ENCODE data around the gene CDH13. TPM values are rescaled to one million over a fixed set of nuclear protein-coding genes. Genes with fewer than 3 reads are reported as not detected.

Gene CDH13
- polyA plus RNA-seq, 3 donors: 8.6 to 12.8 (median 12.4) TPM

GRCh38 chr16:83602761-83603722 is 976.3 kb downstream of the CDH13 start:
- DNase-seq (ENCODE audit: extremely low read depth in 1 of 11, low read depth in 9 of 11, low spot score in 4 of 11): no peak

DNA sequence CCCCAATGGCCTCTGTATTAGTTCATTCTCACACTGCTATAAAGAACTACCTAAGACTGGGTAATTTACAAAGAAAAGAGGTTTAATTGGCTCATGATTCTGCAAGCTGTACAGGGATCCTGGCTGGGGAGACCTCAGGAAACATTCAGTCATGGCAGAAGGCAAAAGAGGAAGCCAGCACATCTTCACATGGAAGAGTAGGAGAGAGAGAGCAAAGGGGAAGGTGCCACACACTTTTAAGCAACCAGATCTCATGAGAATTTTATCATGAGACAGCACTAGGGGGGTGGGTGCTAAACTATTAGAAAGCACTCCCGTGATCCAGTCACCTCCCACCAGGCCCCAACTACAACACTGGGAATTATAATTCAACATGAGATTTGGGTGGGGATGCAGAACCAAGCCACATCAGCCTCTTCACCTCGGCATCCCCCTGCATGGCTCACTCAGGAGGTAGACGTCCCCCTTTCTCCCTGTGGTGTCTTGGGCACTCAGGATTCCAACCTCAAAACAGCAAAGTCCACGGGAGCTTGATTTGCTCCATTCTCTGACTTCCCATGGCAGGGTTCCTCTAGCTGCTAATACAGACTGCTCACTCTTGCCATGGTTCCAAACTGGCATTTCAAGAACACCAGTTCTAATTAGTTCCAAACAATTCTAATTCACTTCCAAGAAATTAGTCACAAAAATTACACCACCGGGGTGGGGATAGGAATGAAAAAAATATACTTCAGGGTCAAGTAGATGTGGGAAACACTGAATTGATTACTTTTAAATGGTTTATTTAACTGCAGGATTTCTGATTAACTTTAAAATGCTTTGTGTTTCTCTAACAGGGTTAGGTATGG is 977.2 kb downstream of the CDH13 start:
- DNase-seq (ENCODE audit: extremely low read depth in 1 of 11, low read depth in 9 of 11, low spot score in 4 of 11): no peak

- DNase-seq (ENCODE audit: extremely low read depth in 1 of 11, low read depth in 9 of 11, low spot score in 4 of 11): no peak
Observed at GRCh38 chr16:83606486-83607030, 979.8 kb downstream of the CDH13 start.

GRCh38 chr16:83609178-83609577 is 982.4 kb downstream of the CDH13 start:
- no peak for DNase-seq (ENCODE audit: extremely low read depth in 1 of 11, low read depth in 9 of 11, low spot score in 4 of 11)

GRCh38 chr16:83615141-83615952 is 988.6 kb downstream of the CDH13 start:
- no peak for DNase-seq (ENCODE audit: extremely low read depth in 1 of 11, low read depth in 9 of 11, low spot score in 4 of 11)

DNA sequence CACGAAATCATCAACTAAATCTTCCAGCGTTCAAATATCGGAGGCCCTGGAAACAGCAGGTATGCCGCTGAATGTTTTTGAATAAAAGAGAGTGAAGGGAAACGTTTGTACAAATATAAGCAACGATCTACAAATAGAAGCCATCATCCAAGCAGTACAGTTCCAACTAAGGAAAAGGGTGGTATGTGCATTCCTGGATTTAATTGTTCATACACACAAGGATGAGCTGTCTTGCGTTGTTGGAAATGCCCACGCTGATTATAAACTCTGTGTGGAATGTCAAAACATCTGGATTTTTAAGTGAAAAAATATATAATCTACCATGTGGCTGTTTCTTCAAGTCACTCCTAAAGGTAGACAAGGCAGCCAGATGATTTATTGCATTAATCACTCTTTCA is 989.2 kb downstream of the CDH13 start:
- no peak for DNase-seq (ENCODE audit: extremely low read depth in 1 of 11, low read depth in 9 of 11, low spot score in 4 of 11)

- peak in 1 of 11 donors; percentile 1 for DNase-seq (ENCODE audit: extremely low read depth in 1 of 11, low read depth in 9 of 11, low spot score in 4 of 11)
Observed at GRCh38 chr16:83619381-83620150, 992.8 kb downstream of the CDH13 start.

DNA sequence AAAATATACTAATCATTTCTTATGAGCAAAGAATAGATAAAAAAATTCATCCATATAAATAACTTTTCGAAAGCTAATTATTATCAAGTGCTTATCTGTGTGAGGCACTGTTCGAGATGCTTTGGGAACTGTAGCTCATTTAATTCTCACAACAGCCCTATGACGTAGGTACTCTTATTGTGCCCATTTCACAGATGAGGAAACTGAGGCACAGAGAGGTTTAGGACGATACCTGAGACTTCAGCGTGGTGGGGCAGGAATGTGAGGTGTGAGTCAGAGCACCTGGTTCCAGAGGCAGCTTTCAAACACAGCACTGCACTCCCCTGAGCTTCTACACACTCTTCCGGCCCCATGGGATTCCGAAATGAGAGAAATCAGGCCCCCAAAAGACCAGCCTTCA is 995.2 kb downstream of the CDH13 start:
- no peak for DNase-seq (ENCODE audit: extremely low read depth in 1 of 11, low read depth in 9 of 11, low spot score in 4 of 11)

DNA sequence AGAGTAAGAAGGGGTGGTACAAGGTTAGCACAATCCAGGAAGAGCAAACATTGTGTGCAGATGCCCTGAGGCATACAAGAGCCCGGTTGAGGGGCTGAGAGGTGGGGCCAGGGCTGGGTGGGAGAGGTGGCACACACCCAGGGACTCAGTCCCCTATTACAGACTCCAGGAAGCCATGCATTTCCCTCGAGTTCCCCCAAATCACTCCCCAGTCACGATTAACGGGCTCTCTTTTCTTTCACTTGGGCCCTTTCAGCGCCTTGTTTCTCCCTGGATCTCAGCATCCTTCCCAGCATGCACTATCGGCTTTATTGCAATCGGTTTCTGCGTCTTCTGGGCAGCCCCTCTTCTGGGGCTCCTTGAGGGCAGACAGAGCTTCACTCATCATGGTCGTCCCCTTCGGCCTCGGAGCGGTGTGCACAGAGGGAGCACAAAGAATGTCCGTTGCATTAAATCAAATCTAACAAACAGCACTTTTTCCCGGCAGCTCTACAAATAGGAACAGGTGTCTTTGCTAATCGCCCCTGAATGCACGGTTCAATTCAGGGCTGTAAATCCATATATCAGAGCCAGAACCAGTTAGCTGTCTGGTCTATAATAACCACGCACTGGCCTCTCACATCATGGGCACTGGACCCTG is 996.4 kb downstream of the CDH13 start:
- DNase-seq (ENCODE audit: extremely low read depth in 1 of 11, low read depth in 9 of 11, low spot score in 4 of 11): no peak

DNA sequence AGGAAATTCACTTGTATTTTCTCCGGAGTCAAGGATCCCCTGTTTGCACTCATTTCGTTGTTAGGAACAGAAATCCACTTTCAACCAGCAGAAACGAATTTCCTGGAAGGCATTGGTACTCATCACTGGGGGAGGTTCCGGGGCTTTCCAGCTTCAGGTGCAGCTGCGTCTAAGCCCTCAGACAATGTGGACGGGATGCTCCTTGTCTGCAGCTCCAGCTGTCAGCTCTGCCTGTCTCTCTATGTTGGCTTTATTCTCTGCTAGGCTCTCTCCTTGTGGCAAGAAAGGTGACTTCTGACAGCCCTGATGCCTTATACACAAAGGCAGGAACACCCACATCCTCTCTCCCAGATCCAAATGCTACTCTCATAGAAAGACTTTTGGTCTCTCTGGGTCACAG is 997.1 kb downstream of the CDH13 start:
- DNase-seq (ENCODE audit: extremely low read depth in 1 of 11, low read depth in 9 of 11, low spot score in 4 of 11): no peak

- DNase-seq (ENCODE audit: extremely low read depth in 1 of 11, low read depth in 9 of 11, low spot score in 4 of 11): no peak
Observed at GRCh38 chr16:83624429-83625120, 997.8 kb downstream of the CDH13 start.

- no peak for DNase-seq (ENCODE audit: extremely low read depth in 1 of 11, low read depth in 9 of 11, low spot score in 4 of 11)
Observed at GRCh38 chr16:83626204-83626603, 999.4 kb downstream of the CDH13 start.

DNA sequence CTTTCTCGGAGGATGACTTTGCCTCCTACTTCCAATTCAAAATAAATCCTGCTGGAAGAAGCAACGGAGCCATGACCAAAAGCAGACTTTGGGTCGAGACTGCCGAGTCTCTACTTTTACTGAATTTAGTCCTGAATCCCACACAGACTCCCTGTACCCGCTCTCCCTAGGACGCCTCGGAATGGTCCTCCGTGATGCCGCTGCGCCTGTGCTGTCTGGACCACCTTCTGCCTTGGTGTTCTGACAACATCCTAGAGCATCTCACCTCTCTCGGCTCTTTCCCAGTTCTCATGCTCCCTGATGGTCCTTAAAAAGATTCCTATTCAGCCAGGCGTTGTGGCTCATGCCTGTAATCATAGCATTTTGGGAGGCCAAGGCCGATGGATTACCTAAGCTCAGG is 999.9 kb downstream of the CDH13 start:
- DNase-seq (ENCODE audit: extremely low read depth in 1 of 11, low read depth in 9 of 11, low spot score in 4 of 11): no peak

GRCh38 chr16:83627996-83628395 is 1001.2 kb downstream of the CDH13 start:
- DNase-seq (ENCODE audit: extremely low read depth in 1 of 11, low read depth in 9 of 11, low spot score in 4 of 11): no peak

DNA sequence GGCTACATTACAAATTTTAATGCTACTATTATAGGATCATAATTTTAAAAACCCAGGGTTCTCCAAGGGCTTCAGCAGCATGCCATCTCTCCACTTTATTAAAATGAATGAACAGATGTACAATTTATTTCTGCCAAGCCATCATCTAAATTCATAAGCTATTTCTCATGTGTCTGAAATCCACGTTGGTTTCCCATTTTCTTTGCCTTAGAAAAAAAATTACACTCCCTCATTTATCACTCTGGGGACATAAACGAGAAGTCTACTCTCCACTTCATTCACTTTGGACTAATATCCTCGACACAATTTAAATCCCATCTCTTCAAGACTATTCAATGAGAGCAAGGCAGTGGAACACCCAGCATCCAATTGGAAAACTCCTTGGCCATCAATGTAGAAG is 1002.7 kb downstream of the CDH13 start:
- no peak for DNase-seq (ENCODE audit: extremely low read depth in 1 of 11, low read depth in 9 of 11, low spot score in 4 of 11)

DNA sequence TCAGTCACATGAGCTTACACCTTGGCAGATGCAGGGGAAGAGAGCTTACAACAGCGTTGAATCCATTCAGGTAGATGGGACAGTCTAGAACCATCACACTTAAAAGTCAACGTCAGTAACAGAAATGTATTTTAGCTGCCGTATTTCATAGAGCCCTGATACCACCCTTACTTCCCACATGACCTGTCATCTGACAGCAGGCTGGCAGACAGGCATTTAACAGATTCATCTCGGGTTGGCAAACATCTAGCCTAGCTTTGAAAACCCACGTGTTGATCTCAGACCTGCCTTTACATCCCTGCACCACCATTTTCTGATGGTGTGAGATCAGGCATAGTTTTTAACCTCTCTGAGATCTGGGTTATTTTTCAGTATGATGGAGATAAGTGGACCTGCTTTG is 1003.1 kb downstream of the CDH13 start:
- DNase-seq (ENCODE audit: extremely low read depth in 1 of 11, low read depth in 9 of 11, low spot score in 4 of 11): no peak

GRCh38 chr16:83630979-83631378 is 1004.2 kb downstream of the CDH13 start:
- DNase-seq (ENCODE audit: extremely low read depth in 1 of 11, low read depth in 9 of 11, low spot score in 4 of 11): no peak

Data from renal cortex interstitium (tissue), 11 donors.